ENCODE measurements around the gene PLA2G4B. TPM values are rescaled to one million over a fixed set of nuclear protein-coding genes. Genes with fewer than 3 reads are reported as not detected.

PLA2G4B gene
- total and polyA plus RNA-seq, 2 of the 8 experiments (the other 6 are each of a cell fraction or from before 2014, with no cell fraction given), result 4.2 to 9.2 TPM

GRCh38 chr15:41852736-41853590, 14.3 kb downstream of the PLA2G4B start:
- H3K4me1 ChIP-seq (replicated peaks in 1 of 4; ENCODE audit: control insufficient read depth in 3 of 4, insufficient read depth in 4 of 4, low read length in 3 of 4), result peaks cover 0 to 11% (median 2%) of the 10 kb centered on the region in 4 experiments; a peak in 3 of 7 replicates
- H3K14ac ChIP-seq (ENCODE audit: insufficient read length), result no peak overlapping the region
- H3K9ac ChIP-seq (replicated peaks in 1 of 4; ENCODE audit: extremely low read depth in 1 of 4, low read depth in 3 of 4, low read length in 3 of 4), result no peak overlapping the region
- no peak overlapping the region for H2AFZ ChIP-seq (ENCODE audit: low read length)
- H3K18ac ChIP-seq (ENCODE audit: extremely low read depth, low read length), result no peak overlapping the region
- no peak overlapping the region for H4K5ac ChIP-seq (ENCODE audit: insufficient read length, low read depth, low read length)
- H3K23ac ChIP-seq (ENCODE audit: insufficient read length), result no peak overlapping the region
- H2BK12ac ChIP-seq (ENCODE audit: low read depth, low read length), result no peak overlapping the region
- no peaks in the 10 kb centered on the region for H4K20me1 ChIP-seq (replicated peaks in 1 of 2; ENCODE audit: control insufficient read depth in 1 of 2, insufficient read depth in 2 of 2, low read length in 2 of 2)
- 0 out of 2 replicates have a peak, but pooled peaks cover 2% of the 10 kb centered on the region for H3K23me2 ChIP-seq (ENCODE audit: low read depth, low read length)
- no peak overlapping the region for H4K91ac ChIP-seq (replicated peaks; ENCODE audit: insufficient read length, low read length)
- H4K8ac ChIP-seq (ENCODE audit: extremely low read depth, insufficient read depth, low read length), result no peak overlapping the region
- peak overlapping the region; percentile 44; the same call in 1 of the 2 replicates for H2BK5ac ChIP-seq (ENCODE audit: low read depth, low read length)
- no peaks in the 10 kb centered on the region; a peak in 1 of 7 replicates for H3K27me3 ChIP-seq (replicated peaks in 1 of 4; ENCODE audit: control insufficient read depth in 3 of 4, extremely low read depth in 1 of 4, insufficient read depth in 3 of 4, low read length in 3 of 4)
- H2AK5ac ChIP-seq (ENCODE audit: low read depth, low read length), result peak overlapping the region; percentile 65; the same call in 1 of the 2 replicates
- POLR2A ChIA-PET (ENCODE audit: partially characterized antibody), result interaction anchor here (0.6 to 7.2 kb wide), 7 partner anchors 9 to 192 kb away, joined by 3 to 45 read pairs (median 4); partner anchors contain the start of genes MGA and PLA2G4B
- CTCF ChIA-PET (ENCODE audit: partially characterized antibody), result interaction anchor here (0.7 to 3.5 kb wide), 12 partner anchors 8 to 262 kb away, joined by 3 to 17 read pairs (median 5); partner anchors contain the start of genes MAPKBP1 and SPTBN5
- H3K79me1 ChIP-seq (ENCODE audit: low read depth, low read length), result no peaks in the 10 kb centered on the region
- no peak overlapping the region for H2BK20ac ChIP-seq (ENCODE audit: low read length)
- H3K4ac ChIP-seq (replicated peaks; ENCODE audit: insufficient read length, low read depth, low read length), result no peak overlapping the region
- no peak overlapping the region; a peak in 1 of 8 replicates for H3K4me3 ChIP-seq (ENCODE audit: extremely low read depth in 1 of 4, insufficient read depth in 2 of 4, low read depth in 3 of 4, low read length in 4 of 4)
- no peaks in the 10 kb centered on the region for H3K79me2 ChIP-seq (ENCODE audit: control insufficient read depth in 1 of 2, insufficient read depth in 2 of 2, low read length in 2 of 2)
- H3K56ac ChIP-seq (replicated peaks; ENCODE audit: insufficient read length, low read depth, low read length), result no peak overlapping the region
- 89% methylated on average over 15 of the region's 17 CpGs; no CpG with 5 or more reads in 1 of the 2 experiments for WGBS, 2 experiments (ENCODE audit: extremely low coverage in 1 of 2, insufficient coverage in 1 of 2, insufficient read length in 1 of 2, insufficient replicate concordance in 2 of 2, low coverage in 1 of 2, low lambda C conversion rate in 2 of 2, missing lambda C conversion rate in 1 of 2)
- FAIRE-seq, result no peak
- H2BK120ac ChIP-seq (replicated peaks; ENCODE audit: low read depth, low read length), result no peak overlapping the region
- H2BK15ac ChIP-seq (ENCODE audit: low read length), result no peak overlapping the region
- H3K27ac ChIP-seq (ENCODE audit: low read depth, low read length), result no peak overlapping the region
- DNase-seq (ENCODE audit: low read depth in 1 of 2, low spot score in 2 of 2), result no peak
- H3K4me2 ChIP-seq (ENCODE audit: insufficient read depth in 1 of 2, low read depth in 2 of 2, low read length in 2 of 2), result no peak overlapping the region
- H3K9me3 ChIP-seq (ENCODE audit: insufficient read depth in 2 of 2, low read depth in 1 of 2, low read length in 1 of 2), result no peaks in the 10 kb centered on the region
- H3K36me3 ChIP-seq (ENCODE audit: control insufficient read depth in 2 of 4, insufficient read depth in 4 of 4, low read length in 3 of 4), result peaks cover 0 to 4% (median 1%) of the 10 kb centered on the region in 4 experiments; a peak in 2 of 8 replicates
- TF ChIP-seq KDM1A (IDR thresholded peaks at IDR 0.05; ENCODE audit: borderline replicate concordance, low read length), result no peak
- TF ChIP-seq E2F6 (IDR thresholded peaks at IDR 0.05), result no peak
- TF ChIP-seq JUN (IDR thresholded peaks at IDR 0.05; ENCODE audit: low read depth, low read length), result no peak
- no peak for TF ChIP-seq CBX8 (IDR thresholded peaks at IDR 0.05; ENCODE audit: borderline replicate concordance, low read depth, low read length)
- TF ChIP-seq, protein P1, sequence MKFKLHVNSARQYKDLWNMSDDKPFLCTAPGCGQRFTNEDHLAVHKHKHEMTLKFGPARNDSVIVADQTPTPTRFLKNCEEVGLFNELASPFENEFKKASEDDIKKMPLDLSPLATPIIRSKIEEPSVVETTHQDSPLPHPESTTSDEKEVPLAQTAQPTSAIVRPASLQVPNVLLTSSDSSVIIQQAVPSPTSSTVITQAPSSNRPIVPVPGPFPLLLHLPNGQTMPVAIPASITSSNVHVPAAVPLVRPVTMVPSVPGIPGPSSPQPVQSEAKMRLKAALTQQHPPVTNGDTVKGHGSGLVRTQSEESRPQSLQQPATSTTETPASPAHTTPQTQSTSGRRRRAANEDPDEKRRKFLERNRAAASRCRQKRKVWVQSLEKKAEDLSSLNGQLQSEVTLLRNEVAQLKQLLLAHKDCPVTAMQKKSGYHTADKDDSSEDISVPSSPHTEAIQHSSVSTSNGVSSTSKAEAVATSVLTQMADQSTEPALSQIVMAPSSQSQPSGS (IDR thresholded peaks at IDR 0.05; ENCODE audit: low read length), result no peak
- TF ChIP-seq ASH2L (IDR thresholded peaks at IDR 0.05; ENCODE audit: low read length), result no peak
- no peak for TF ChIP-seq RXRA (IDR thresholded peaks at IDR 0.05; ENCODE audit: insufficient read depth, low read depth, low read length)
- no peak for TF ChIP-seq KDM4A (IDR thresholded peaks at IDR 0.05; ENCODE audit: low read depth, low read length, severe bottlenecking)
- TF ChIP-seq HDAC6 (IDR thresholded peaks at IDR 0.05; ENCODE audit: low read depth, low read length), result no peak
